Activated T-helper 1 cell treated with Interleukin-2 at 50 U/mL for 16 hours (primary cell): Measurements from ENCODE around the gene HYOU1.
A peak's percentile ranks its signal among the peaks of the same experiment; 100 is the strongest.
"Not testable (repeated sequence)": the region's sequence is repeated elsewhere in the genome, so short reads cannot be mapped to it uniquely, and the experiment has no call there.

Experiments used
- DNase-seq: peaks from one replicate; pipeline ENCODE4 v3.0.0-alpha.2; 2020; ENCODE audit warnings: low read depth

HYOU1 gene

GRCh38 chr11:119018074-119018938 is 38.7 kb downstream of the HYOU1 start, which contains the start of the genes RPS25 and TRAPPC4:
Gene RPS25, minus strand, starts transcription at chr11:119018343. Its CDS starts 59 bp downstream, at chr11:119018284.
Gene TRAPPC4, plus strand, starts transcription at chr11:119018766. Its CDS starts 30 bp downstream, at chr11:119018796.
- DNase-seq = peak; percentile 92

GRCh38 chr11:119017377-119017776 is 39.6 kb downstream of the HYOU1 start:
- not testable (repeated sequence) for DNase-seq

GRCh38 chr11:119016216-119017009 is 40.6 kb downstream of the HYOU1 start:
- DNase-seq = no peak

GRCh38 chr11:119015054-119015611 is 41.9 kb downstream of the HYOU1 start:
- no peak for DNase-seq

- DNase-seq = no peak
These were observed 42.6 kb downstream of the HYOU1 start for GRCh38 chr11:119014209-119014924.

GRCh38 chr11:119012629-119013170 is 44.3 kb downstream of the HYOU1 start:
- no peak for DNase-seq

- DNase-seq = no peak
These were observed 45.4 kb downstream of the HYOU1 start for GRCh38 chr11:119011476-119012053.

- no peak for DNase-seq
These were observed 50.3 kb downstream of the HYOU1 start for GRCh38 chr11:119006656-119007055.

GRCh38 chr11:119000906-119001305 is 56.1 kb downstream of the HYOU1 start:
- DNase-seq = no peak

- DNase-seq = no peak
These were observed 58.2 kb downstream of the HYOU1 start for GRCh38 chr11:118998822-118999221.

- no peak for DNase-seq
These were observed 58.7 kb downstream of the HYOU1 start for GRCh38 chr11:118998388-118998717.

- DNase-seq = peak; percentile 96
These were observed 59.2 kb downstream of the HYOU1 start, which contains the start of gene CENATAC for GRCh38 chr11:118997627-118998387. Gene CENATAC, plus strand, starts transcription at chr11:118998138. Its CDS starts 60 bp downstream, at chr11:118998198.

GRCh38 chr11:118996926-118997626 is 59.9 kb downstream of the HYOU1 start:
- no peak for DNase-seq
